ENCODE measurements around the gene WDR33.
"Not testable (repeated sequence)": the region's sequence is repeated elsewhere in the genome, so short reads cannot be mapped to it uniquely, and the experiment has no call there.

WDR33 gene

DNA sequence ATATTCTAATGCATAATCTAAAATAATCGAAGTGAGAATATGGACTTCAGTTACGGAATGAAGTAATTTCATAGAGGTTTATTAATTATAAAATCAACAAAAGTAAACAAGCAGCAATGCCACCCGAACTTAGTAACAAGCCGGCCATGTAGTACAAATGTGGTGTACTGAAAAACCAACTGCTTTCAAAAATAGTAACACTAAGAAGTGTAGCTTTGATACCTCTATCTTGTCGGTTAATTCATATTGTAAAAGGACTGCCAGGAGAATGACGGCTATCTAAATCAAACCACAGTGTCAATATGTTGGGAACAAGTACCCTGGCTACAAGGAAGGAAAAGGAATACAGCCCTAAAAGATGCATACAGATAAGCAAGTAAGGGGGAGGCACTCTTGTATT lies 48.5 kb downstream of the WDR33 start:
- DNase-seq: no peak

DNA sequence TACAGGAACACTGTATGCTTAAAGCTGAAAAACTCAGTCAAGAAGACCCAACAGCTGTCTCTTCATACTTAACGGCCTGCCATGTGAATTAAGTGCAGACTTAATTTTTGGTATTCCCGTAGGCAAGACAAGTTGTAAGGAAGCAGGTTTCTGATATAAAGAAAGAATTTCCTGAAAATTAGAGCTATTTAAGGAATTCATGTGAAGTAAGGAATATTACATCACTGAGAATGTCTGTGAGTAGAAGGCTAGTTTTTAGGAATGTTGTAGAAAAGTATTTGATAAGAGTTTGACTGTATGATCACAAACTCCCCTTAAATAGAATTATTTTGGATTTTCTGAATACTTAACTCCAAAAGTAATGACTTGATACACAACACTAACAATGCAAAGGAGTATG lies 51.0 kb downstream of the WDR33 start:
- no peak for DNase-seq

- DNase-seq: no peak
Measured at GRCh38 chr2:127754186-127754585, 56.8 kb downstream of the WDR33 start.

DNA sequence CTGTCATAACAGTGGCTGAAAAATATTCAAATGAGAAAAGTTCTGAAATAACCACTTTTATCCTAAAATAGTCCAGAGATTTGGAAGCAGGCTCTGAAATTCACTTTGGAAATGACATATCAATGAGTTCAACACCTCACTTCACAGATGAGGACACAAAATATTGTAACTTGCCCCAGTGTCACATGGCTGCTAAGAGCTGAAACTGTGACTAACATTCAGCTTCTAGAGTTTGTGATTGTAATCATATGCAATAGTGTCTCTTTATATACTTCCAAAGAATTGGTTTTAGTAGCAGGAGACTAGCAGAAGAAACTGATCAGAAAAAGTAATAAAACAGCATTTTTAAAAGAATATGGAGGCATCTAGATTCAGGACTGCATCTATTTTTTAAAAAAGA lies 57.6 kb downstream of the WDR33 start:
- no peak for DNase-seq

GRCh38 chr2:127749537-127749936 lies 61.4 kb downstream of the WDR33 start:
- not testable (repeated sequence) for DNase-seq

DNA sequence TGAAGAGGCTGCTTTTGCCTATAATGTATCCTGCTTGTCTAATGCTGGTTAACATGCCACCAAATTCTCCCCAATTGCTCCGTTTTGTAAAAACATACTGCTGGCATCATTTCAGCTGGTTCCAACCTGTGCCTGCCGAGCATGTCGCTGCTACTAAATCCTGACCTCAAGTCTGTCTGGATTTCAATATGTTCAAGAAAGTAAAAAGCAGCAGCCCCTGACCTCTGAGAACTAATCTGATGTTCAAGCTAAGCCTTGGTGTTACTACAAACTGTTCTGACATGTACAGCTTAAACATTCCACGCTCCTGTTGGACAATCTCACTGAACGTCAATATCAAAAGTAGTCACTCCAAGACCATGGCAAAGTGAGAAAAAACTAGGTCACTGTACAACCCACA lies 63.4 kb downstream of the WDR33 start:
- no peak for DNase-seq

DNA sequence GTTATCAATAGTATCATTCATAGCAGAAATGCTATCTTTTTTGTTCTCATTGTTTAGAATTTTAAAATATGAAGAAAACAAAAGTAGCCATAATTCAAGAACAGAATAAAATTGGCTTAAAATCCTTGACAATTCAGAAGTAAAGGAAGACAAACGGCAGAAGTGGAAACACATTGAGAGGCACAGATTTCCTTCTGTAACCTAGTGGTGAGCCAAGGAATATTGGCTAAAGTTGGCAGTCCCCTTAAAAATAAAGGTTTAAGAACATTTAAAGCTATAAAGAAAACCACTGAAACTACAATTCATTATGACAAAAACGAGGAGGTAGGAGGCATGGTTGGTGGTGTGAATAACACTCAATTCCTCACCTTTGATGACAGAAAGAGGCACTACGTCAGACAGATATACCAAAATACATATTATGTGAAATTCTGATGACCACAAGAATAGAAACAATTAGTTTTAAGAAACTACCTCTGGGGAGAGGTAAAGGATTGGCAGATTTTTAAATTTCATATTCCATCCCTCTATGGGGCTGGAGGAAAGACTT lies 67.4 kb downstream of the WDR33 start:
- DNase-seq: no peak

DNA sequence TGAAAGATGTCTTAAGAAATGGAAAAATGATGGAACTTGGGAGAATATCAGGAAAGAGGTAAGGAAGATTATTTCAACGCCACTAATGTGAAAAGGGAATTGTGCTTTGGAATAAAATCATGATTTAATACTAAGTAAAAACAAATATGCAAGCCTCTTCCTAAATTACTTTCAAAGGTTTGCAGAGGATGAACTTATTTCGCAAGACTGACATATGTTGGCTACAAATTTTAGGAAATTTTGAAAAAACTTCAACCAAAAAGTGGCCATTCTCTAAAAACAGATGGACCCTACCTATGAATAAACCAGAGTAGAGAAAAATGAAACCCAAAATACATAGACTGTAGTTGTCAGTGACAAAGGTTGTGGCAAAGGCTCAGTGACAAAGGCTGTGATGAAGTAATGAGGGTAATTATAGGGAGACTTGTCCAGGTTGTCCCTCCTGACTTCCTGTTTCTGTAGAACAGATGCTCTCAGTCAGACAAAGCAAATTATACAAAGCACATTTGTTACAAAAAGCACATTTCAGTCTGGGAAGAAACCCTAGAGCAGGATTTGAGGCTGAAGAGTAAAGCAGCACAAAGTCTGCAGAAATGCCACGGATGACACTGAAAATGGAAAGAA lies 70.2 kb downstream of the WDR33 start:
- no peak for DNase-seq

DNA sequence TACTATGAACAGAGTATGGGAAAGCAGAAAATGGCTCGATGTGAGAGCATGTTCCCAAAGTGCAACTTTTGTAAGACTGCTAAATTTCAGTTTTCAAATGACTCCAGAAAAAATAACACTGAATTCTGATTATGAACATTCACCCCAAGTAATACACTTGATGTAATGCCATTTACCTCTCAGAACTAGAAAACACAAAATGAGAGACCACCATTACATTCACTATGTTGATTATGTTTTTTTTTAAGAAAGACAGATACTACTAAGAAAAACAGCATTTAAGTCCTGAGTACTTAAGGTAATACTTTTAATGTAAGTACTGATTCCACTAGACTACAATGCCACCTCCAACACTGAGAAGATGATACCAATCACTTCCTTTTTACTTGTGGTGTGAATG lies 71.2 kb downstream of the WDR33 start:
- no peak for DNase-seq

GRCh38 chr2:127737892-127738291 lies 73.1 kb downstream of the WDR33 start:
- DNase-seq: no peak

DNA sequence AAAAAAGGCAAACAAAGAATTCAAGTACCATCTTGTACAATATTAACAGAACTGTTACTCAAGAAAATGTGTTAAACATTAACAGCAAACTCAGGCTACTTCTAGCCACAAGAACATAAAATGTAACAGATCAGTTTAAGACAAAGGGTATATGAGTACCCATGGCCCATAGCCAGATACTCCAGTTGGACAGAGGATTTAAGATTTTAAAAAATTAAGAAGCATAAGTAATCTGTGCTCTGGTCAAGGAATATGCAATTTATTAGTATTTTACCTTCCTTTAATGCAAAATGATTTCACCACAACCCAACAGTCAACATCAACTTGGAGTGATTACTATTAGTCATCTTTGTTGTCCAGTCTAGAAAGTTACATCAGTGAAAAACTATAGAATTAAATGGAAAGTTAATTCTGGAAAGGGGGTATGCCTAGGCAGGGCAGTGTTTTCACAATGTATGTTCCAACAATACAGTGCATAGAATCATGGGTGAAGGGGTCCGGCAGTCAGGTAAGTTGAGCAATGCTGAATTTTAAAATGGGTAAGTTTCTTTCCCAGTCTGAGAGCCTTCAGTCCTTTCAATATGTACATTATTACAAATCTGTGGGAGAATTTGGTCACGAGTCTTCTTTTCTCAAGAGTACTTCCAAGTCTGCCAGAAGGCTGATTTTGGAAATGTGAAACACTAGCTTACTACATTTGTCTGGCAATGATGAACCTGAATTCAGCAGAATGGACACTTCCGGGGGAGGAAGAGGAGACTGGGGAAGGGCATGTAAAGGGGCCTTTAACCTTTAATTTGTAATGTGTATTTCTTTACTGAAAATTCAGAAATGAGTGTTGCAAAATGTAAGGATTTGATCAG lies 75.2 kb downstream of the WDR33 start:
- DNase-seq: no peak

DNA sequence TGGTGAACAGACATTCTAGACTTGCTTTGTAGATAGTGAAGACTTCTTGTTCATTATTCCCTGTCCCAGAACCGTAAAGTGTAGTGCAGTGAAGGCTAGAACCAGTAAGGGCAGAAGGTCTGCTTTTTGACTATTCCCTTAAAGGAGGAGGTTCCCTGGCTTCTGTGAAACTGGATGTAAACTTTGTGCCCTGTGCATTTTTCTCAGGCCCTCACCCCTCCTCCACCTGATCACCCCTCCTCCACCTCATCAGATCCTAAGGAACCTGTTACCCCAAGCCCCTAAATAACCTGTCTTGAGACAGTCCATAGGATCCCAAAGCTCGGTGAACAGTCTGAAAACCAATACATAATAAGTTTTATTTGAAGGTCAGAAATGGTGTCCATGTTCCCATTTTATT lies 75.9 kb downstream of the WDR33 start:
- DNase-seq: no peak

- no peak for DNase-seq
Measured at GRCh38 chr2:127733816-127734537, 77.0 kb downstream of the WDR33 start.

GRCh38 chr2:127733113-127733815 lies 77.7 kb downstream of the WDR33 start:
- DNase-seq: no peak

DNA sequence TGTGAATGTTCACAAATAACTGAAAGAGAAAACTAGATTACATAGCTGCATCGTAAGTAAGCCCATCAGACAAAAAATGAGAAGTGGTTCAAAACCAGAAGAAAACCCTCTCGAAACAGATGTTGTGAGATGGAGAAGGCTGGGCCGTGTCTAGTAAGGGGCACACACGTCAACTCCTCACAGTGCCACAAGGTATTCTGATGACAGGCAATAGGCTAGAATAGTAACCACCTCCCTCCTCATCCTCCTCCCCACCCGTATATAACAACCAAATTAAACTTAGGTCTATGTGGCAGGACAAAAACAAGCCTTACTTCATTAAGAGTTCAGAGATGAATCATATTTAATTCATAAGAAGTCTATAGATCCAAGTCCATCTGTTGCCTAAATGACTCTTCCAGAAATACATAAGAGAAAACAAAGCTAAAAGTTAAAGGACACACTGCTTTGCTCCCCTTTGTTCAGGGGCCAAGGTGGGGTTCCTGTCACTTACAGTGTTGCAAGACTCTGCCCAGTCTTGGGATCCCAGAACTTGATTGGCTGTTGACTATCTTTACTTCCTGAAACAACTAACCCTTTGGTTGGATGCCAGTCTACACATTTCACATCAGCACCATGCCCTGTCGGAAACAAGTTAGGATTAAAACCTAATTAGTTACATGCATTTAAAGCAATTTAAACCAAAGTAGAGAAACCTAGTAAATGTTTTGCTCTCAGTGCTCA lies 84.7 kb downstream of the WDR33 start:
- no peak for DNase-seq

GRCh38 chr2:127722807-127723206 lies 88.2 kb downstream of the WDR33 start:
- DNase-seq: no peak

DNA sequence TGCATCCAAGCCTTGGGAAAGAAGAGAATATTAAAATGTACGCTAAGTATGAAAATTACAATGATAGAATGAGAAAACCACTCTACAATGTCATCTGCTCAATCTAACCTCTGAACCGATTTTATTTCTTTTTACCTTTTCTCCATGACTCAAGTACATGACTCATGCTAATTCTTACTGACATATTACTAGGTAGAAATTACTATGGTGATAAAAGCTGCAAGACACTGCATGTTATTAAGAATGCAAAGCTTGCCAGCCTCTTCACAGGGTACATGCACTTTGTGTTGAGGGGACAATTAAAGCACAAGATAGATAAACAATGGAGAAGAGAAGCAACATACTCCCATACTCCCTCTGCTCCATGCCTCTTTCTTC lies 89.0 kb downstream of the WDR33 start:
- no peak for DNase-seq

DNA sequence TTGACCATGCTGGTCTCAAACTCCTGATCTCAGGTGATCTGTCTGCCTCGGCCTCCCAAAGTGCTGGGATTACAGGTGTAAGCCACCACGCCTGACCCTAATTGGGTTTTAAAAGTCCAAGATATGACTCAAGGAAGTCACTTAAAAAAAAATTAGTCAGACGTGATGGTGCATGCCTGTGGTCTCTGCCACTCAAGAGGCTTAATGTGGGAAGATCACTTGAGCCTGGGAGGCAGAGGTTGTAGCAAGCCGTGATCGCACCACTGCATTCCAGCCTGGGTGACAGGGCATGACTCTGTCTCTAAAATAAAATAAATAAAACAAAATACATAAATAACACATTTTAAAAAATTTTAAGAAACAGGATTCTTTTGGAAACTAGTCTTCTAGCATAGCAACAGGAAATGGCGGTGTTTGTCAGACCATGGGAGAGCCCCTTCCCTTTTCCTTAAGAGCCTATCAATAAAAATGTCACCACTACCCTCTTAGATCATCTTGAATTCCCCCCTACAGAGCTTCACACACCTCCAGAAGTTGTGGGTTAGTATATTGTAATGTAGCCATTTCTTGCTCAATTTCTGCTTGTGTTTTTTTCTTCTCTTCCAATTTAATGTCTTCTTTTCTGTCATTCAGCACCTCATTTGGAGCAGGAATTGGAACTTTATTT lies 89.5 kb downstream of the WDR33 start:
- DNase-seq: no peak

- no peak for DNase-seq
Measured at GRCh38 chr2:127719301-127720218, 91.4 kb downstream of the WDR33 start.

DNA sequence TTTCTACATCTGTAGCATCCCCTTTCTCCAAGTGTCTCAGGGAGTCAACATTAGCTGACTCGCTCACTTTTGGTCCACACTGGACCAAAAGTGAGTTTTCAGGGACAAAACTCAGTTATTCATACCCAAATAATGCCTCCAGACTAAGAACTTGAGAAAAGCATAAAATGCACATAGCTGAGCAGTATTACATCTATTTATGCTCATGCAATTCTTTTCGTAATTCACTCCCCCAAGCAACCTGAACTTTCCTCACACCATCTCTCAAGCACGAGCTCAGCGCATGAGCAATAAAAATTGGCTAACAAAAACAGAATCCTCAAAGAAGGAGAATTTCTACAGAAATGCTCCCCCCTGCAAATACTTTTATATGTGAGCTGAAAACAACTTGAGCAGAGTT lies 92.7 kb downstream of the WDR33 start:
- DNase-seq: no peak

Measured in NK-92 treated with Interleukin-12 subunit alpha and Interleukin-12 subunit beta, amount 100 ng/mL, for 24 hours (cell line).